Measurements from ENCODE around the gene RBMS2.
"Not testable (repeated sequence)": the region's sequence is repeated elsewhere in the genome, so short reads cannot be mapped to it uniquely, and the experiment has no call there.

Gene RBMS2

GRCh38 chr12:56520048-56520447 lies 1.6 kb upstream of the RBMS2 start:
- DNase-seq, result no peak

GRCh38 chr12:56520506-56520905 lies 1.1 kb upstream of the RBMS2 start:
- no peak for DNase-seq

- no peak for DNase-seq
Observed at GRCh38 chr12:56521209-56521589, 421 bp upstream of the RBMS2 start.

GRCh38 chr12:56522411-56523193 lies 982 bp downstream of the RBMS2 start:
- no peak for DNase-seq

DNA sequence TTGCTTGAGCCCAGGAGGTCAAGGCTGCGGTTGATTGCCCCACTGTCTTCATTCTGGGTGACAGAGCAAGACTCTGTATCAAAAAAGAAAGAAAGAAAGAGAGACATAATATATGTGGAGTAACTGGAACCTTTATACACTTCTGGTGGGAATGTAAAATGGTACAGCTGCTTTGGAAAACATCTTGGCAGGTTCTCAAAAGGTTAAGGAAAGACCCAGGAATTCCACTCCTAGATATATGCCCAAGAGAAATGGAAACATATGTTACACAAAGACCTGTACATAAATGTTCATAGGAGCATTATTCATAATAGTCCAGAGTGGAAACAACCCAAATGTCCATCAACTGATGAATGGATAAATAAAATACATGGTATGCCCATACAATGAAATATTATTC lies 7.2 kb downstream of the RBMS2 start:
- no peak for DNase-seq

GRCh38 chr12:56529656-56530055 lies 8.0 kb downstream of the RBMS2 start:
- DNase-seq, result no peak

DNA sequence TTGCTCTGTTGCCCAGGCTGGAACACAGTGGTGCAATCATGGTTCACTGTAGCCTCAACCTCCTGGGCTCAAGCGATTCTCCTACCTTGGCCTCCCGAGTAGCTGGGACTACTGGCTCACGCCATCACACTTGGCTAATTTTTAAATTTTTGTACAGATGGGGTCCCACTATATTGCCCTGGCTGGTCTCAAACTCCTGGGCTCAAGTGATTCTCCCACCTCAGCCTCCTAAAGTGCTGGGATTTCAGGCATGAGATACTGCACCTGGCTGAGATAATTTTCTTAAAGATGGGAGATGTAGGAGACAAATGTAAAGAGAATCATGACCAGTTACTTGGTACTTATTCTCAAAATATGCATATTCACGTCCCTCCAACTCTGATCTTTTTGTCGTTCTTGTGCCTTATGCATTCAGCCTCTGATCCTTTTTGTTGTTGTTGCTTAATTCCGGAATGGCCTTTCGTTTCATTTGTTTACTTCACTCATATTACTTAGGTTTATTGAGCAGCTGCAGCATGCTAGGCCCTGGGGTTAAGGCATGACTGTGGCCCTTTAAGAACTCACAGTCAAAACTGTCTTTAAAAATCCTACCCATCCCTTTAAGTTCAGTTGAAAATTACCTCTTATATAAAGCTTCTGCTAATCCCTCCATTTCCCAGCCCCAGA lies 8.9 kb downstream of the RBMS2 start:
- DNase-seq, result no peak

GRCh38 chr12:56537546-56537945 lies 15.9 kb downstream of the RBMS2 start:
- DNase-seq, result no peak

DNA sequence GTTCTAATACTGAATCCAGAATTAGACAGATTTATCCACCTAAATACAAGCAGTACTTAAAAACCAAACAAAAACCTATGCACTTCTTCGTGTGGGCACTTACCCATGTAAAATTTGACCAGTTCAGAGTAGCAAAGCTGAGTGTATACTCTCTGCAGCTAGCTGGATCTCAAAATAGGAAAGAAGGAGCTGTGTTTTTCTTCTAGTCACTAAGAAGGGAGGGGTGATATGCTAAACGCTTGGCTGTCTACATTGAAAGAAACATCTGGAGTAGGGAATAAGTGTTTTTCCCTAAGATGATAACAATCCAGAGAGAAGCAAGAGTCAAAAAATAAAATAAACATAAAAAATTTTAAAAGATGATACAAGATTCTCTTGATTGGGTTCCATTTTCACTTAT lies 20.0 kb downstream of the RBMS2 start:
- no peak for DNase-seq

- no peak for DNase-seq
Observed at GRCh38 chr12:56542164-56542563, 20.5 kb downstream of the RBMS2 start.

- no peak for DNase-seq
Observed at GRCh38 chr12:56545023-56545604, 23.5 kb downstream of the RBMS2 start.

DNA sequence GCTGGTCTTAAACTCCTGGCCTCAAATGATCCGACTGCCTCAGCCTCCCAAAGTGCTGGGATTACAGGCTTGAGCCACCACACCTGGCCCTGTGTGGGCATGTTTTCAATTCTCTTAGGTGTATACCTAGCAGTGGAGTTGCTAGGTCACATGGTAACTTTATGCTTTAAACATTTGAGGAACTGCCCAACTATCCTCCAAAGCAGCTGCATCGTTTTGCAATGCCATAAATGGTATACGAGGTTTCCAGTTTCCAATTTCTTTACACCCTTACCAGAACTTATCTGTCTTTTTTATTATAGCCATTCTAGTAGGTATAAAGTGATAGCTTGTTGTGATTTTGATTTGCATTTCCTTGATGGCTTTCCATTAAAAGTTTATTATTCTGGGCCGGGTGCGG lies 25.1 kb downstream of the RBMS2 start:
- DNase-seq, result no peak

DNA sequence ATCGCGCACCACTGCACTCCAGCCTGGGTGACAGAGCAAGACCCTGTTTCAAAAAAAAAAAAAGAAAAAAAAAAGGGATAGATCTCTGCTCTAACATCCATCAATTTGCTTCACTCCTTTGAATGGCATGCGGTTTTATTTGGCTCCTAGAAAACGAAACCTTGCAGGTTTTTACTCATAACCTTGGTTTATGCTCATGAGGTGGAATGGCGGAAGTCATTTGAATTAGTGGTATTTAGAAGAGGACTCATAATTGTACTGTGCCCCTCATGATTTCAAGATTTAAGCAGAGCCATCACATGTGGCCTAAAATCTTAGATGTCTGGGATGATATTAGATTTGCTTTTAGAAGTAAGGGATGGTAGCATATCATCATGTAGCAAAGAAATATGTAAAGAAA lies 29.4 kb downstream of the RBMS2 start:
- no peak for DNase-seq

DNA sequence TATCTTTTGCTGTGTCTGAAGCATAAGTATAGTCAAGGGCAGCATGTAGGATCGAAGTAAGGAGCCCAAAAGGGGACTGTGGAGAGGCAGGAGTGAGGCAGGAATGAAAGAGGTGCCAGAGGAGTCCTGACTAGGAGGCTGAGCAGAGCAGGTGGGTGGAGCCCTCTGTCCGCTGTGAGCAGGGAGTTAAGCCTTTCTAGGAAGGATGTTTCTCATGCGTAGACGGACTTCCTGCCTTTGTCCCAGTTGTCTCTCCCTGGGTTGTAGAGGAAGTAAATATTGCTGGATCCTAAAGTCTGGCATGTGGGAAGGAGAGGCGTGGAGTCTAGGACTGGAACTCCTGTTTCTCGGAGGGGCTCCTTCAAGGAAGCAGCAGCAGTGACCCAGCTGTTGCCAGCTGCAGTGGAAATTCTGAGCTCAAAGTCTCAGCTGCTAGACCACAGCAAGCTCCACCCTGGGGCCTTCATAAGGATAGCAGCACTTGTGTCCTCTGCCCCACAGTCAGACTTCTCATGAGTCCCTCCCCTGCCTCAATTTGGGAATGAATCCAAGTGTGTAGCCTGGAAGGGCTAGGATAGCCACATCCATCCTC lies 44.0 kb downstream of the RBMS2 start:
- peak; percentile 12 to 18 for DNase-seq

DNA sequence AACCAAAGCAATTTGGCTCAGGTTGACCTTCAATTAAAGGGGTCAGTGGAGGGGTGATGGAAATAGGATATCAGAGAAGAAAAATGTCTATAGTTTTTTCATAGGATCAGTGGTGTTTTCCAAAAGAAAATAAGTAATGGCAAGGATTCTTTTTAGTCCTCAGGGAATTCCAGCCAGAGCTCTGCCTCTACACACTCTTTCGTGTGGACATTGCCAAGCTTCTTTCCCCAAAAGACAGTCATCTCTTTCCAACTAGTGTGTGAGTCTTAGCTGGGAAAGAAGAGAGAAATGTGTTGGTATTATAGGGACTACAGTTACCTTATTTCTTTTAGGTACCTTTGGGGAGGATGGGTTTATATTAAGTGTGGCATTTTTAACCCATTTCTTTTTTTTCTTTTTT lies 46.5 kb downstream of the RBMS2 start:
- DNase-seq, result no peak

DNA sequence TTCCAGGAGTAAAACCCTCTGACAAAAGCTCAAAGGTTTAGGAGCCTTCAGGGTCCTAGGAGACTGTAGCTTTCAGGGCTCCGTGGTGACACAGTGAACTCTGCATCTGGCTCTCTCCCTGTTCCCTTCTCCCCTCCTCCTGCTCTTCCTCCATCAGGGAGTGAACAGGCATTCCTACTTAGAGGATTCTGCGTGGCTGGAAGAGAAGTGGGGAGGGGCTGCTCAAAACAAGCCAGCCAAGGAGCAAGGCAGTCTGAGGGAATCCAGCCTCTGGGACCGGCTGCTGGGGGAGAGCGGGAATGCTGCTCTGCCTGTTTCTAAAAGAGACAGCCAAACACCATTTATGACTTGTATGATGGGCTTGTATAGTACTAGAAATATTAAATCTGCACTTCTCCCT lies 49.5 kb downstream of the RBMS2 start:
- DNase-seq, result no peak

GRCh38 chr12:56572288-56572687 lies 50.7 kb downstream of the RBMS2 start:
- DNase-seq, result no peak

- no peak for DNase-seq
Observed at GRCh38 chr12:56574210-56574609, 52.6 kb downstream of the RBMS2 start.

GRCh38 chr12:56577248-56577647 lies 55.6 kb downstream of the RBMS2 start:
- not testable (repeated sequence) for DNase-seq

DNA sequence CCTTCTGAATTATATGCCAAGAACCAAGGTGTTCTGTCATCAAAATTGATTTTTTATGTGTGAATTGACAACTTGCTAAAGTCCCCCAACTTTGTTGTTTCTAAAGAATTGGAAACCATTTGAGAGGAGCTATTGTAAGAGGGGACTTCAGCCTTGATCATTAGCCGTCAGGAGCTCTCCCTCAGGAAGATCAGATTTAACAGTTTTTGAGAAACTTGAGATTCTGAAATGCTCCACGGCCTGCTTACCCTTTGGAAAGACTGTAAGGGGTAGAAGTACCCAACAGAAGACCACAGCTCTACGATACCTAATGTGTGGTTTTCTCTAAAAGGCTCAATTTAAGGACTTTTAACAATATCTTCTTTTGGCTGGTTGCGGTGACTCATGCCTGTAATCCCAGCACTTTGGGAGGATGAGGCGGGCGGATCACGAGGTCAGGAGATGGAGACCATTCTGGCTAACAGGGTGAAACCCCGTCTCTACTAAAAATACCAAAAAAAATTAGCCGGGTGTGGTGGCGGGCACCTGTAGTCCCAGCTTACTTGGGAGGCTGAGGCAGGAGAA lies 57.4 kb downstream of the RBMS2 start:
- DNase-seq, result no peak

DNA sequence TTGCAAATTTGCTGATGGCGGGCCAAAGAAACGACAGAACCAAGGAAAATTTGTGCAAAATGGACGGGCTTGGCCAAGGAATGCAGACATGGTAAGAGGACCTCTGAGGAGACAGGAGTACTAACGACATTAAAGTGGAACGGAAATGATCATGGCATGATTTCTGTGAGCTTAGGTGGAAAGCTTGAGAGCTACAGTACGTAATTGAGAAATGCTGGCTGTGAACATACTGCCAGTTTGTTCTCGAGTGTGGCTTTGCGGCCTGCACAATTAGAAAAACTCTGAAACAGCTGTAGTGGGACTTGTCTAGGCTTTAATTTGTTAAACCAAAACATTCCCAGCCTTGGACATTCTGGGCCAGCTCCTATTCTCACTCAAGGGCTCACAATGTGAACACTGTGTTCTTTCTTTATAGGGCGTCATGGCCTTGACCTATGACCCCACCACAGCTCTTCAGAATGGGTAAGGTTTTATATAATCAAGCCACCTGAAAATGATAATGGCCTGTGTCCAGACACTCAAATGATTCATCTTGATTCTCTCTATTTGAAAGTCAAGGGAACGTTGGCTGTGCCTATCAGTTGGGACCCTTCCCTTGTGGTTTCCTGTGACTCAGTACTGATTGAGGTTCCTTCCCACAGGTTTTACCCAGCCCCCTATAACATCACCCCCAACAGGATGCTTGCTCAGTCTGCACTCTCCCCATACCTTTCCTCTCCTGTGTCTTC lies 60.0 kb downstream of the RBMS2 start:
- DNase-seq, result no peak

DNA sequence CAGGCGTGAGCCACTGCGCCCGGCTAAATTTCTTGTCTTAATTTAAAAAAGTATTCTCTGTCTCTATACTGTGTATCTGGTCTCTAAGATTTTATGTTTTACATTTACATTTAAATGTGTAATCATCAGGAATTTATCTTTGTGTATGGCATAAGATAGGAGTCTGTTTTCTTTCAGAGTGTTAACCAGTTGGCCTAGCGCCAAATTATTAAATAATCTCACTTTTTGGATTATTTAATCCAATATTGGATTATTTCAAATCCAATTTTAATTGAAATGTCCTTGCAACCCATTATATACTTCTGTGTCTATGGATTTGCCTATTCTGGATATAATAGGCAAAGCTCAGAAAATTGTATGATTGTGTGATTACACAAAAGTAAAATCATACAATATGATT lies 63.5 kb downstream of the RBMS2 start:
- no peak for DNase-seq

DNA sequence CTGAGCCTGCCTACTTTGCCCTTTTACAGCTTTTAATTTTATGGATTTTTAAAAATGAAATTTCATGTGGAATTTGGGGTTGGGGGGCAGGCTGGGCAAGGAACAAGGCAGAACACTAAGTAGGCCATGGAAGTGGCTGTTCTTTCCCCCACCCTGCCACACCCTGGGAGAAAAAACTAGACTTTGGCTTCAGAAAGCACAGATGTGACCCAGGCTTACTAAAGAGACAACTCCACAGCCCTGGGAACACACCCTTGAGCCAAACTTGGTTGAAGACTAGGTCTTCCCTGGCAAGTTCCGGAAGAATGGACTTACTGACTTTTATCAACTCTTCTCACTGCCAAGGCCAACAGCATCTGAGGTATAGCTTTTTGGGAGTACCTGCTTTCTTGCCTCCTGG lies 68.2 kb downstream of the RBMS2 start:
- no peak for DNase-seq

All from activated CD4-positive, alpha-beta T cell treated with anti-CD3 and anti-CD28 coated beads, Interleukin-2, amount 50 U/mL, for 4 hours (primary cell).